Measurements from ENCODE around the gene OR10A5. TPM values are rescaled to one million over a fixed set of nuclear protein-coding genes. Genes with fewer than 3 reads are reported as not detected.

Gene OR10A5
- total and polyA plus RNA-seq, 2 of the 8 experiments (the other 6 are each of a cell fraction or from before 2014, with no cell fraction given), result not detected

- Histone ChIP-seq H2AFZ (ENCODE audit: low read length) (no peak overlapping the region), H3K14ac (ENCODE audit: insufficient read length) (no peak overlapping the region), H3K56ac (replicated peaks; ENCODE audit: insufficient read length, low read depth, low read length) (no peak overlapping the region), H2BK120ac (replicated peaks; ENCODE audit: low read depth, low read length) (no peak overlapping the region), H3K79me1 (ENCODE audit: low read depth, low read length) (no peaks in the 10 kb centered on the region), H4K5ac (ENCODE audit: insufficient read length, low read depth, low read length) (no peak overlapping the region), H3K18ac (ENCODE audit: extremely low read depth, low read length) (no peak overlapping the region), H3K79me2 (ENCODE audit: control insufficient read depth in 1 of 2, insufficient read depth in 2 of 2, low read length in 2 of 2) (no peaks in the 10 kb centered on the region), H2BK5ac (ENCODE audit: low read depth, low read length) (no peak overlapping the region), H3K9ac (replicated peaks in 1 of 4; ENCODE audit: extremely low read depth in 1 of 4, low read depth in 3 of 4, low read length in 3 of 4) (no peak overlapping the region), H3K23ac (ENCODE audit: insufficient read length) (no peak overlapping the region), H4K91ac (replicated peaks; ENCODE audit: insufficient read length, low read length) (no peak overlapping the region), H3K36me3 (ENCODE audit: control insufficient read depth in 2 of 4, insufficient read depth in 4 of 4, low read length in 3 of 4) (no peaks in the 10 kb centered on the region), H3K23me2 (ENCODE audit: low read depth, low read length) (no peaks in the 10 kb centered on the region), H3K4me2 (ENCODE audit: insufficient read depth in 1 of 2, low read depth in 2 of 2, low read length in 2 of 2) (no peak overlapping the region), H4K8ac (ENCODE audit: extremely low read depth, insufficient read depth, low read length) (no peak overlapping the region), H3K4me3 (ENCODE audit: extremely low read depth in 1 of 4, insufficient read depth in 2 of 4, low read depth in 3 of 4, low read length in 4 of 4) (no peak overlapping the region), H3K27ac (ENCODE audit: low read depth, low read length) (no peak overlapping the region), H2AK5ac (ENCODE audit: low read depth, low read length) (no peak overlapping the region), H3K4ac (replicated peaks; ENCODE audit: insufficient read length, low read depth, low read length) (no peak overlapping the region), H2BK20ac (ENCODE audit: low read length) (no peak overlapping the region), H3K4me1 (replicated peaks in 1 of 4; ENCODE audit: control insufficient read depth in 3 of 4, insufficient read depth in 4 of 4, low read length in 3 of 4) (no peaks in the 10 kb centered on the region), H3K27me3 (replicated peaks in 1 of 4; ENCODE audit: control insufficient read depth in 3 of 4, extremely low read depth in 1 of 4, insufficient read depth in 3 of 4, low read length in 3 of 4) (no peaks in the 10 kb centered on the region), H2BK15ac (ENCODE audit: low read length) (no peak overlapping the region), H2BK12ac (ENCODE audit: low read depth, low read length) (no peak overlapping the region), H3K9me3 (ENCODE audit: insufficient read depth in 2 of 2, low read depth in 1 of 2, low read length in 1 of 2) (no peaks in the 10 kb centered on the region), H4K20me1 (replicated peaks in 1 of 2; ENCODE audit: control insufficient read depth in 1 of 2, insufficient read depth in 2 of 2, low read length in 2 of 2) (no peaks in the 10 kb centered on the region)
- TF ChIP-seq SIRT6 (IDR thresholded peaks at IDR 0.05; ENCODE audit: low read length) (no peak), ATF3 (IDR thresholded peaks at IDR 0.05; ENCODE audit: insufficient read depth, low read depth, low read length) (no peak), CBX8 (IDR thresholded peaks at IDR 0.05; ENCODE audit: borderline replicate concordance, low read depth, low read length) (no peak), TEAD4 (IDR thresholded peaks at IDR 0.05; ENCODE audit: low read depth, low read length) (no peak)
- ChIA-PET CTCF (ENCODE audit: partially characterized antibody) (interaction anchor here (1.2 to 2.1 kb wide), 3 partner anchors 9 to 265 kb away, joined by 3 to 11 read pairs (median 4); no protein-coding TSS in a partner anchor), POLR2A (ENCODE audit: partially characterized antibody) (no interaction called here)
- WGBS, 2 experiments (ENCODE audit: extremely low coverage in 1 of 2, insufficient coverage in 1 of 2, insufficient read length in 1 of 2, insufficient replicate concordance in 2 of 2, low coverage in 1 of 2, low lambda C conversion rate in 2 of 2, missing lambda C conversion rate in 1 of 2), result 86% methylated on average over 6 of the region's 6 CpGs; no CpG with 5 or more reads in 1 of the 2 experiments
- FAIRE-seq (no peak), DNase-seq (ENCODE audit: low read depth in 1 of 2, low spot score in 2 of 2) (no peak)
Measured at GRCh38 chr11:6833356-6833755, 12.1 kb upstream of the OR10A5 start.

All from H1 (cell line).